Epithelial cell of esophagus (primary cell): Measurements from ENCODE around the gene APOL5.

Experiments used
- DNase-seq: peaks from one replicate; pipeline ENCODE4 v3.0.0; 2010; ENCODE audit warnings: low read depth
- H3K4me3 ChIP-seq: 2 replicates; pipeline ENCODE4 v1.5.1; 2011; ENCODE audit warnings: mild to moderate bottlenecking, low read length, control low read depth
- TF ChIP-seq, protein P1 (sequence below): IDR thresholded peaks from 2 replicates; pipeline ENCODE4 v1.5.1; 2011; ENCODE audit warnings: low read depth, mild to moderate bottlenecking, low read length, control low read depth, inconsistent platforms; ENCODE audit not compliant: insufficient read depth; ENCODE audit errors: missing control alignments

Gene APOL5

GRCh38 chr22:35749808-35750207 lies 32.1 kb downstream of the APOL5 start:
- TF ChIP-seq, protein P1, sequence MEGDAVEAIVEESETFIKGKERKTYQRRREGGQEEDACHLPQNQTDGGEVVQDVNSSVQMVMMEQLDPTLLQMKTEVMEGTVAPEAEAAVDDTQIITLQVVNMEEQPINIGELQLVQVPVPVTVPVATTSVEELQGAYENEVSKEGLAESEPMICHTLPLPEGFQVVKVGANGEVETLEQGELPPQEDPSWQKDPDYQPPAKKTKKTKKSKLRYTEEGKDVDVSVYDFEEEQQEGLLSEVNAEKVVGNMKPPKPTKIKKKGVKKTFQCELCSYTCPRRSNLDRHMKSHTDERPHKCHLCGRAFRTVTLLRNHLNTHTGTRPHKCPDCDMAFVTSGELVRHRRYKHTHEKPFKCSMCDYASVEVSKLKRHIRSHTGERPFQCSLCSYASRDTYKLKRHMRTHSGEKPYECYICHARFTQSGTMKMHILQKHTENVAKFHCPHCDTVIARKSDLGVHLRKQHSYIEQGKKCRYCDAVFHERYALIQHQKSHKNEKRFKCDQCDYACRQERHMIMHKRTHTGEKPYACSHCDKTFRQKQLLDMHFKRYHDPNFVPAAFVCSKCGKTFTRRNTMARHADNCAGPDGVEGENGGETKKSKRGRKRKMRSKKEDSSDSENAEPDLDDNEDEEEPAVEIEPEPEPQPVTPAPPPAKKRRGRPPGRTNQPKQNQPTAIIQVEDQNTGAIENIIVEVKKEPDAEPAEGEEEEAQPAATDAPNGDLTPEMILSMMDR: no peak
- DNase-seq: no peak
- no peak overlapping the region for H3K4me3 ChIP-seq

GRCh38 chr22:35752006-35752862 lies 34.6 kb downstream of the APOL5 start:
- H3K4me3 ChIP-seq: no peak overlapping the region
- TF ChIP-seq, protein P1: no peak
- no peak for DNase-seq

DNA sequence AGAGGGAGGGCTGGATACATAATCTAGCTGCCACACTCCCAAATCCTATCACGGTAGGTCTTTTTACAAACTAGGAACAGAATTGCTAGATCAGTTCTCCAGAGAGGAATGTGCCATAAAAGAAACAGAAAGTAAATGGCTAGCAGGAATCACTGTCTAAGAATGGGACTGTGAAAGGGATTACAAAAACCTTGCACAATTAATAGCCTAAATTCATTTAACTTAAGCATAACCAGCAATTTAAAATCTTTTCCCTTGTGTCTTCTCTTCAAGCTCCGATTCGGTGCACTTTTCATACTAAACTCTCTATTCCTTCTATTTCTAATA lies 35.2 kb downstream of the APOL5 start:
- TF ChIP-seq, protein P1: no peak
- no peak overlapping the region for H3K4me3 ChIP-seq
- no peak for DNase-seq

DNA sequence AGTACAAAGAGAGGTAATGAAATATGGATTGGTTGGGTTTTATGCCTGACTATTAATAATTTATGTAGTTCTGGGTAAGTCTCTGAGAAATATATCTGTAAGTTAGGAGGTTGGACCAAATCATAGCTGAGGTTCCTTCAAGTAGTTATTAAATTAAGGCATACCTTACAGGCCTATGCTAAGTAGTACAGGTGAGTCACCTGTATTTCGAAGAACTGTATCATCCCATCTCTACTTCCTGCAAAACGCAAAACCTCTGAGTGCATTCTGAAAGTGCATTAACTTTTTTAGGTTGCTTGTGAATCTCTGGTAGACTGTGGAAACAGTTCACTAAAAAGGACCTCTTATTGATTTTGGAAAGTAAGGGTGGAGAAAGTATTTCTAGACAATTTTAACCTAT lies 37.1 kb downstream of the APOL5 start:
- no peak overlapping the region for H3K4me3 ChIP-seq
- TF ChIP-seq, protein P1: no peak
- DNase-seq: peak; percentile 39

- DNase-seq: no peak
- TF ChIP-seq, protein P1: no peak
- H3K4me3 ChIP-seq: no peak overlapping the region
These were observed 39.0 kb downstream of the APOL5 start for GRCh38 chr22:35756722-35757121.

DNA sequence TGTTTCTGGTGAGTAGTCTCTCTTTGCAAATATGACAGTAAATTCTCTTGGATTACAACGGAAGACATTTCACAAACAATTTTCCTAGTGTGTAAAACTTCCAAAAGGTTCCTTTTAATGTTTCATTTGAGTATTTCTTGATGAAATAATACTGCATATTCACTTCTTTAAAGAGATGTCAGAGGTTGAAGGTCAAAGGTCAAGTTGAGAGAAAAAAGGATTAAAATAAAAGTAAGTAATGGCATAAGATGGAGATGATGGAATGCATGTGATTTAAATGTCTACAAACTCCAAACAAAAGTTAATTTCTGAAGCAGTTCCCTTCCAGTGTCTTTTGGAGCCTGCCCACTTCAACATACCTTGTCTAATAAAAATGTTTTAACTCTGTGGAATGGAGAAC lies 40.7 kb downstream of the APOL5 start:
- no peak overlapping the region for H3K4me3 ChIP-seq
- TF ChIP-seq, protein P1: no peak
- no peak for DNase-seq

DNA sequence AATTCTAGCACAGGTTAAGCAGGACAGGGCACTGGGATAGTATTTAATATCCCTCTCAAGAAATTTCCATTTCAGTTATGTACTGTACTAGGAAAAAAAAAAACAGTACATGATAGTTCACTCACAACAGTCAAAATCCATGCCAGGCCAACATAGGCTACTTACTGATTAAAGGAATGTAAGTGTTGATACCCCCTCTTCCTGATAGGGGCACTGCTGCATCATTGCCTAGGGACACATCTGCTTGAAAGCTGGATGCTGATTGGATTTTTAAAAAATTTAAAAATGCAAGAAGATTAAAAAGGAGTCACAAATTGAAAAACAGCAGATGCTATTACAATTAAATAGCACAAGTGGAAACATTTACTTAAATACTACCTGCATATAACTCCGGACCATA lies 43.4 kb downstream of the APOL5 start:
- DNase-seq: peak; percentile 18
- TF ChIP-seq, protein P1: peak; percentile 21
- no peak overlapping the region for H3K4me3 ChIP-seq
